Lung (tissue), 12 donors: ENCODE data around the gene HOXA4. TPM values are rescaled to one million over a fixed set of nuclear protein-coding genes. Genes with fewer than 3 reads are reported as not detected.

Experiments
- ATAC-seq: fragments of 200-7000 bp; cut with Tn5 transposase; one replicate; pipeline ENCODE4 v1.9.1; 2020; ENCODE audit warnings: moderate number of reproducible peaks; ENCODE audit not compliant: insufficient read depth, low FRiP score
- DNase-seq, 3 donors: peaks; one replicate each; pipeline ENCODE4 v3.0.0-alpha.2; 2013 to 2017
- H3K27ac ChIP-seq, 2 donors: one replicate each; pipeline ENCODE4 v1.5.1; 2013; ENCODE audit warnings: mild to moderate bottlenecking in 2 of 2, moderate library complexity in 2 of 2, control low read depth in 1 of 2, inconsistent platforms in 1 of 2, low read depth in 1 of 2, low read length in 1 of 2
- H3K27me3 ChIP-seq, 3 donors: one replicate each; pipeline ENCODE4 v1.5.1; 2013; ENCODE audit warnings: low read length in 2 of 3; ENCODE audit not compliant: control insufficient read depth in 3 of 3, insufficient read depth in 3 of 3
- H3K36me3 ChIP-seq, 4 donors: one replicate each; pipeline ENCODE4 v1.5.1; 2013; ENCODE audit warnings: low read length in 4 of 4, mild to moderate bottlenecking in 1 of 4, moderate library complexity in 1 of 4; ENCODE audit not compliant: control insufficient read depth in 4 of 4, insufficient read depth in 4 of 4
- H3K4me1 ChIP-seq, 5 donors: one replicate each; pipeline ENCODE4 v1.5.1; 2013; ENCODE audit warnings: low read length in 5 of 5, mild to moderate bottlenecking in 2 of 5, moderate library complexity in 1 of 5; ENCODE audit not compliant: control insufficient read depth in 5 of 5, insufficient read depth in 5 of 5
- H3K4me3 ChIP-seq: one replicate; pipeline ENCODE4 v1.5.1; 2013; ENCODE audit warnings: mild to moderate bottlenecking, control low read depth, moderate library complexity
- H3K9ac ChIP-seq, 2 donors: one replicate each; pipeline ENCODE4 v1.5.1; 2013; ENCODE audit warnings: low read length in 2 of 2, control low read depth in 1 of 2; ENCODE audit not compliant: insufficient read depth in 1 of 2
- H3K9me3 ChIP-seq, 4 donors: one replicate each; pipeline ENCODE4 v1.5.1; 2013; ENCODE audit warnings: low read length in 3 of 4, mild to moderate bottlenecking in 1 of 4, moderate library complexity in 1 of 4; ENCODE audit not compliant: control insufficient read depth in 4 of 4, insufficient read depth in 3 of 4
- CTCF ChIP-seq: IDR thresholded peaks from 2 replicates; pipeline ENCODE4 v1.5.1; 2012; ENCODE audit warnings: mild to moderate bottlenecking; ENCODE audit errors: control extremely low read depth, extremely low read depth
- WGBS, 2 donors: extraction: QIAGEN DNeasy Blood & Tissue Kit; methylation state at CpG; one replicate each; pipeline ENCODE4 v1.1.7; 2013; 5-methylcytosine and 5-hydroxymethylcytosine counted together
- polyA plus RNA-seq, 2 donors: library from polyadenylated mRNA; stranded (reverse); fragments of 200-250 nt; gene quantifications; one replicate each; pipeline ENCODE4 v1.2.1, GENCODE V29; 2013
- total RNA-seq, 2 donors: library from RNA; depleted of rRNA in 1 of 2; stranded (reverse); fragments of >200 nt in 1 of 2; gene quantifications; one replicate each; pipeline ENCODE4 v1.2.1, GENCODE V29; 2014 to 2021
- donor health status: control.
- donor health status: control.
- donor health status: Bipolar disorder and iron deficiency.
- donor health status: healthy.
- donor health status: DM: yes; HTN: yes; CAD: no.

Gene HOXA4
- total and polyA plus RNA-seq, 4 donors = 2.7 to 6.0 (median 4.1) TPM

- Histone ChIP-seq H3K27me3 (peaks cover 0 to 80% (median 42%) of the 10 kb centered on the region in 3 donors), H3K27ac (peak overlapping the region in 1 of 2 donors; percentile 62), H3K4me3 (no peak overlapping the region), H3K9ac (peak overlapping the region; percentile 37 to 91), H3K36me3 (no peaks in the 10 kb centered on the region), H3K9me3 (peaks cover 0 to 2% (median 0%) of the 10 kb centered on the region in 4 donors), H3K4me1 (peaks cover 0 to 56% (median 8%) of the 10 kb centered on the region in 5 donors)
- WGBS, 2 donors = 16 to 41% methylated on average over 22 of the region's 22 CpGs
- no peak for TF ChIP-seq CTCF
- ATAC-seq (no peak), DNase-seq (no peak)
Observed at GRCh38 chr7:27152816-27153442, 22.4 kb upstream of the HOXA4 start.

- Histone ChIP-seq H3K27ac (peak within 1 kb of the TSS in 1 of 2 donors; percentile 62), H3K4me3 (peak within 1 kb of the TSS; percentile 16), H3K27me3 (peaks cover 0 to 72% (median 37%) of the 10 kb centered on the region in 3 donors), H3K36me3 (no peaks in the 10 kb centered on the region), H3K9me3 (peaks cover 0 to 2% (median 0%) of the 10 kb centered on the region in 4 donors), H3K9ac (peak within 1 kb of the TSS; percentile 43 to 91), H3K4me1 (peaks cover 0 to 57% (median 8%) of the 10 kb centered on the region in 5 donors)
- no peak for ATAC-seq
- DNase-seq = peak; percentile 82 to 93 (median 90)
- TF ChIP-seq CTCF = no peak
- 5 to 16% methylated on average over 45 to 53 of the region's 53 CpGs for WGBS, 2 donors
Observed at GRCh38 chr7:27151931-27152815, 21.6 kb upstream of the HOXA4 start, which contains the start of gene HOXA3. Gene HOXA3 (minus strand): TSS chr7:27152583. CDS start chr7:27110640, 41,943 bp downstream.

- ATAC-seq (no peak), DNase-seq (peak in 1 of 3 donors; percentile 65)
- no peak for TF ChIP-seq CTCF
- H3K4me3 ChIP-seq = peak overlapping the region; percentile 16
- peak overlapping the region in 1 of 2 donors; percentile 62 for H3K27ac ChIP-seq
- no peaks in the 10 kb centered on the region for H3K36me3 ChIP-seq
- peak overlapping the region; percentile 43 to 91 for H3K9ac ChIP-seq
- peaks cover 0 to 72% (median 38%) of the 10 kb centered on the region in 3 donors for H3K27me3 ChIP-seq
- peaks cover 0 to 61% (median 8%) of the 10 kb centered on the region in 5 donors for H3K4me1 ChIP-seq
- WGBS, 2 donors = 2 to 10% methylated on average over 27 of the region's 27 CpGs
- H3K9me3 ChIP-seq = peaks cover 0 to 2% (median 0%) of the 10 kb centered on the region in 4 donors
Observed at GRCh38 chr7:27151341-27151930, 20.9 kb upstream of the HOXA4 start.
